HepG2 (cell line): ENCODE data around the gene SP140L. TPM values are rescaled to one million over a fixed set of nuclear protein-coding genes. Genes with fewer than 3 reads are reported as not detected.

Source experiments
- ARNT2 ChIP-seq: sonication (generic); formaldehyde crosslinking; IDR thresholded peaks from 2 replicates; pipeline ENCODE4 v1.8.0; 2022; ENCODE audit warnings: mild to moderate bottlenecking, low read depth, missing genetic modification reagents, moderate library complexity
- ASH2L ChIP-seq: fragments of 300-600, 200-600 bp; sonication (generic); IDR thresholded peaks from 2 replicates; pipeline ENCODE4 v1.7.0; 2017; ENCODE audit warnings: low read depth, mild to moderate bottlenecking, moderate library complexity, mixed read lengths, low read length; ENCODE audit not compliant: insufficient read length
- BCL6 ChIP-seq: IDR thresholded peaks from 2 replicates; pipeline ENCODE4 v1.6.1; 2016; ENCODE audit warnings: missing genetic modification reagents, missing compliant biosample characterization
- CHCHD3 ChIP-seq: sonication (generic); formaldehyde crosslinking; IDR thresholded peaks from 2 replicates; pipeline ENCODE4 v1.8.0; 2022; ENCODE audit warnings: mild to moderate bottlenecking, missing genetic modification reagents, moderate library complexity
- NCOA5 ChIP-seq: sonication (generic); formaldehyde crosslinking; IDR thresholded peaks from 2 replicates; pipeline ENCODE4 v1.4.0; 2020; ENCODE audit warnings: missing genetic modification reagents
- NFKB2 ChIP-seq: sonication (generic); formaldehyde crosslinking; IDR thresholded peaks from 2 replicates; pipeline ENCODE4 v1.4.0; 2020; ENCODE audit warnings: missing genetic modification reagents, borderline replicate concordance
- PLSCR1 ChIP-seq: sonication (generic); formaldehyde crosslinking; IDR thresholded peaks from 2 replicates; pipeline ENCODE4 v1.5.0; 2020; ENCODE audit warnings: missing genetic modification reagents, mild to moderate bottlenecking, borderline replicate concordance
- RBM39 ChIP-seq: fragments of 200-400 bp; formaldehyde crosslinking; IDR thresholded peaks from one replicate; pipeline ENCODE4 v1.6.1; 2018; ENCODE audit warnings: antibody characterized with exemption, mild to moderate bottlenecking, low read depth, low read length; ENCODE audit not compliant: poor library complexity, severe bottlenecking
- RELA ChIP-seq: sonication (generic); formaldehyde crosslinking; IDR thresholded peaks from 2 replicates; pipeline ENCODE4 v1.4.0; 2020; ENCODE audit warnings: missing genetic modification reagents
- RFXANK ChIP-seq: IDR thresholded peaks from 2 replicates; pipeline ENCODE4 v1.6.1; 2016
- SSRP1 ChIP-seq: IDR thresholded peaks from 2 replicates; pipeline ENCODE4 v1.6.1; 2016; ENCODE audit warnings: control low read depth
- YEATS2 ChIP-seq: sonication (generic); formaldehyde crosslinking; IDR thresholded peaks from 2 replicates; pipeline ENCODE4 v1.4.0; 2020; ENCODE audit warnings: missing genetic modification reagents, borderline replicate concordance
- YEATS4 ChIP-seq: sonication (generic); formaldehyde crosslinking; IDR thresholded peaks from 2 replicates; pipeline ENCODE4 v1.4.0; 2020; ENCODE audit warnings: missing genetic modification reagents, borderline replicate concordance
- ZNF224 ChIP-seq: sonication (generic); formaldehyde crosslinking; IDR thresholded peaks from 2 replicates; pipeline ENCODE4 v1.5.0; 2020; ENCODE audit warnings: mild to moderate bottlenecking, missing genetic modification reagents
- ZNF30 ChIP-seq: sonication (generic); formaldehyde crosslinking; IDR thresholded peaks from 2 replicates; pipeline ENCODE4 v1.5.0; 2020; ENCODE audit warnings: mild to moderate bottlenecking, missing genetic modification reagents
- ZNF44 ChIP-seq: sonication (generic); formaldehyde crosslinking; IDR thresholded peaks from 2 replicates; pipeline ENCODE4 v1.5.1; 2020; ENCODE audit warnings: mild to moderate bottlenecking, missing genetic modification reagents
- ZNF460 ChIP-seq: sonication (generic); formaldehyde crosslinking; IDR thresholded peaks from 2 replicates; pipeline ENCODE4 v1.5.1; 2020; ENCODE audit warnings: missing genetic modification reagents, mild to moderate bottlenecking, borderline replicate concordance
- ZNF709 ChIP-seq: sonication (generic); formaldehyde crosslinking; IDR thresholded peaks from 2 replicates; pipeline ENCODE4 v1.5.0; 2020; ENCODE audit warnings: mild to moderate bottlenecking, missing genetic modification reagents
- ZNF724P ChIP-seq: sonication (generic); formaldehyde crosslinking; IDR thresholded peaks from 2 replicates; pipeline ENCODE4 v1.8.0; 2022; ENCODE audit warnings: missing genetic modification reagents, borderline replicate concordance
- ZNF773 ChIP-seq: sonication (generic); formaldehyde crosslinking; IDR thresholded peaks from 2 replicates; pipeline ENCODE4 v1.4.0; 2020; ENCODE audit warnings: missing genetic modification reagents, borderline replicate concordance
- ZNF775 ChIP-seq: sonication (generic); formaldehyde crosslinking; IDR thresholded peaks from 2 replicates; pipeline ENCODE4 v1.4.0; 2020; ENCODE audit warnings: missing genetic modification reagents, mild to moderate bottlenecking, moderate library complexity, borderline replicate concordance
- polyA plus RNA-seq, 8 experiments: library from polyadenylated mRNA; depleted of rRNA in 3 of 8; stranded (reverse) in 7 of 8; unstranded in 1 of 8; fragments of >200 nt; fragmentation: Illumina TruSeq in 4 of 8; extraction: Trizol in 4 of 8; gene quantifications; 2 replicates each; pipeline versions ENCODE4 v1.2.1 to v1.2.3, GENCODE V29; 2011 to 2016; ENCODE audit warnings: low read depth in 4 of 8, missing spikeins in 1 of 8, mixed read lengths in 1 of 8; ENCODE audit not compliant: insufficient read depth in 1 of 8
- total RNA-seq, 5 experiments: library from RNA; depleted of rRNA; stranded (reverse); fragments of >200 nt; fragmentation: Illumina TruSeq; extraction: Trizol; gene quantifications; 2 replicates each; pipeline ENCODE4 v1.2.3, GENCODE V29; 2016; ENCODE audit warnings: low read depth in 1 of 5
- TF ChIP-seq, protein P1 (sequence below): sonication (generic); formaldehyde crosslinking; IDR thresholded peaks from 2 replicates; pipeline ENCODE4 v1.8.0; 2022; ENCODE audit warnings: mild to moderate bottlenecking, missing genetic modification reagents, moderate library complexity
- TF ChIP-seq, protein P2 (sequence below): sonication (generic); formaldehyde crosslinking; IDR thresholded peaks from 2 replicates; pipeline ENCODE4 v1.5.1; 2020; ENCODE audit warnings: mild to moderate bottlenecking, missing genetic modification reagents

The SP140L gene
- total and polyA plus RNA-seq, 2 of the 13 experiments (the other 11 are each of a cell fraction or from before 2014, with no cell fraction given) = 10.9 to 17.5 TPM

- TF ChIP-seq ZNF724P (CRISPR knock-in tag) (peak; percentile 83; the same call in 1 of the 2 replicates), ZNF30 (no peak), ZNF224 (CRISPR knock-in tag) (peak; percentile 81; the same call in 1 of the 2 replicates), ARNT2 (CRISPR knock-in tag) (0 out of 2 replicates have a peak, but pooled peaks have one; percentile 35), ZNF775 (CRISPR knock-in tag) (no peak), NFKB2 (peak; percentile 59), CHCHD3 (CRISPR knock-in tag) (peak; percentile 74; the same call in 1 of the 2 replicates), RBM39 (peak; percentile 72), NCOA5 (CRISPR knock-in tag) (no peak), RELA (CRISPR knock-in tag) (no peak), ZNF460 (CRISPR knock-in tag) (no peak), ZNF773 (CRISPR knock-in tag) (peak; percentile 69; the same call in 1 of the 2 replicates), BCL6 (CRISPR knock-in tag) (no peak), ASH2L (peak; percentile 88), PLSCR1 (no peak), SSRP1 (CRISPR knock-in tag) (0 out of 2 replicates have a peak, but pooled peaks have one; percentile 7), ZNF44 (CRISPR knock-in tag) (0 out of 2 replicates have a peak, but pooled peaks have one; percentile 44), RFXANK (CRISPR knock-in tag) (no peak), ZNF709 (CRISPR knock-in tag) (peak; percentile 91), YEATS2 (CRISPR knock-in tag) (no peak; the same call in 1 of the 2 replicates), YEATS4 (peak; percentile 62)
- TF ChIP-seq, protein P1, sequence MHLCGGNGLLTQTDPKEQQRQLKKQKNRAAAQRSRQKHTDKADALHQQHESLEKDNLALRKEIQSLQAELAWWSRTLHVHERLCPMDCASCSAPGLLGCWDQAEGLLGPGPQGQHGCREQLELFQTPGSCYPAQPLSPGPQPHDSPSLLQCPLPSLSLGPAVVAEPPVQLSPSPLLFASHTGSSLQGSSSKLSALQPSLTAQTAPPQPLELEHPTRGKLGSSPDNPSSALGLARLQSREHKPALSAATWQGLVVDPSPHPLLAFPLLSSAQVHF = 0 out of 2 replicates have a peak, but pooled peaks have one; percentile 24
- TF ChIP-seq, protein P2, sequence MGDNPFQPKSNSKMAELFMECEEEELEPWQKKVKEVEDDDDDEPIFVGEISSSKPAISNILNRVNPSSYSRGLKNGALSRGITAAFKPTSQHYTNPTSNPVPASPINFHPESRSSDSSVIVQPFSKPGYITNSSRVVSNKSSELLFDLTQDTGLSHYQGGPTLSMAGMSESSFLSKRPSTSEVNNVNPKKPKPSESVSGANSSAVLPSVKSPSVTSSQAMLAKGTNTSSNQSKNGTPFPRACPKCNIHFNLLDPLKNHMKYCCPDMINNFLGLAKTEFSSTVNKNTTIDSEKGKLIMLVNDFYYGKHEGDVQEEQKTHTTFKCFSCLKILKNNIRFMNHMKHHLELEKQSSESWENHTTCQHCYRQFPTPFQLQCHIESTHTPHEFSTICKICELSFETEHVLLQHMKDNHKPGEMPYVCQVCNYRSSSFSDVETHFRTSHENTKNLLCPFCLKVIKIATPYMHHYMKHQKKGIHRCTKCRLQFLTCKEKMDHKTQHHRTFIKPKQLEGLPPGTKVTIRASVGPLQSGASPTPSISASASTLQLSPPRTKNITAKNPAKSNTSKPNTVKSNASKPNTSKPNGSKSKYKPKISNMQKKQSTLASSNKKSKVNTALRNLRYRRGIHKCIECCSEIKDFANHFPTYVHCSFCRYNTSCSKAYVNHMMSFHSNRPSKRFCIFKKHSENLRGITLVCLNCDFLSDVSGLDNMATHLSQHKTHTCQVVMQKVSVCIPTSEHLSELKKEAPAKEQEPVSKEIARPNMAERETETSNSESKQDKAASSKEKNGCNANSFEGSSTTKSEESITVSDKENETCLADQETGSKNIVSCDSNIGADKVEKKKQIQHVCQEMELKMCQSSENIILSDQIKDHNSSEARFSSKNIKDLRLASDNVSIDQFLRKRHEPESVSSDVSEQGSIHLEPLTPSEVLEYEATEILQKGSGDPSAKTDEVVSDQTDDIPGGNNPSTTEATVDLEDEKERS (CRISPR knock-in tag) = no peak; the same call in 1 of the 2 replicates
Measured at GRCh38 chr2:230411570-230412370, 84.8 kb downstream of the SP140L start (continued).
